Measurements from ENCODE around the gene NRXN3. TPM values are rescaled to one million over a fixed set of nuclear protein-coding genes. Genes with fewer than 3 reads are reported as not detected.
"Not testable (repeated sequence)": the region's sequence is repeated elsewhere in the genome, so short reads cannot be mapped to it uniquely, and the experiment has no call there.

The NRXN3 gene
- total RNA-seq, 1 donor from 2014 or later = not detected

DNA sequence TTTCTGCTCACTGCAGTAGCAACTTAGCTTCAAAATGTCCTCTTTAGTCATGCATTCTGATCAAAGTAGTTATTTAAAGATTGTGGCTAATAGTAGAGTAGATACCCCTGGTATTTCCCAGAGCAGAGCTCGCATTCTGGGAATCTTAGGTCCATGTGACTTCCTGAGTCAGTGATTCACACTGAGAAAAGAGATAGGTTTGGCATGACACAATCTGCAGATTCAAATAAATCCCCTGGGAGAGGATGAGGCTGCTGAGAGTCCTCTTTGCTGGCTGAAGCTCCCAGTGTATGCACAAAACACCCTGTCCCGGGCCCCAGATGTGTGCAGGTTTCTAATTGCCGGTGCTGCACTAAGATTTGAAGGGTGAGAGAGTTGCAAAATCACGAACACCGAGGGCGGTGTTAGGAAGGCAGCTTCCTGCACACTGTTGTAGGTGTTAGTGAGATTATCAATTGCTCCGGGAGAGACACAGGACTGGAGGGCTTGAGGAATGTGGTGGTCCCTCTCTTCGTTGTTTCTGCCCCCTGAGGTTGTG is 233.2 kb downstream of the NRXN3 start:
- intact Hi-C loops (cut with micrococcal nuclease) = no loop called here

DNA sequence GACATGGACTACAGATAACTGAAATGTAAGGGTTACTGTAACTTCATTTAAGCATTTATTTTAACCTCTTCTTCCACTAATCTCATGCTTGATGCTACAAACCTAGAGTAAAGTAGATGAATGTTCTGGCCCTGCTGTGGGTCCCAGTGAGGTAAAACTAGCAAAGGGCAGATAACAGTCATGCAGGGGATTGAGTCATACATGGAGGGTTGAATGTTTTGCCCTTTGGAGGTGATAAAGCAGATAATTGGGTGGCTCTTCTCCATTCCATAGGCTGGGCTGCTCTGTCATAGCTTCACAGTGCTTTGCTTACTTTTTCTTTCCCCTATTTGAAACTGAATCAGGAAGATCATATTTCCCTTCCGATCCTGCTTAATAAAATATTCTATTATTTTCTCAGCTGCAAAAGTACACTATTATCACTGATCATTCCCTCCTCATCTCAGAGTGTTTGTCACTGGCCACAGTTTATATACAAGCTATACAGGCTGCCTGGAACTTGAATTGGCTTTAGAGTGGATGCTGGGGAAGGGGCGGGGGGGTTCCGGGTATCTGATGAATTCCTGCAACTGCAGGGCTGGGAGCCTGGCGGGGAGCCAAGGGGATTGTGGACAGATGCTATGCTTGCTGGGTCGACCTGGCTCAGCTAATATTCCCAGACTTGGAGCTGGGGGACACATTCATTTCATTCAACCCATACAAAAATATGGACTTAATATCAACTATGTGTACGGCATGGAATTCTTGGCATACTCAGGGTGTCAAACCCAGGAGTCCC is 235.1 kb downstream of the NRXN3 start:
- intact Hi-C loops (cut with micrococcal nuclease) = no loop called here

- intact Hi-C loops (cut with micrococcal nuclease) = no loop called here
Measured at GRCh38 chr14:78412475-78412874, 242.3 kb downstream of the NRXN3 start.

- intact Hi-C loops (cut with micrococcal nuclease) = no loop called here
Measured at GRCh38 chr14:78414172-78414571, 244.0 kb downstream of the NRXN3 start.

DNA sequence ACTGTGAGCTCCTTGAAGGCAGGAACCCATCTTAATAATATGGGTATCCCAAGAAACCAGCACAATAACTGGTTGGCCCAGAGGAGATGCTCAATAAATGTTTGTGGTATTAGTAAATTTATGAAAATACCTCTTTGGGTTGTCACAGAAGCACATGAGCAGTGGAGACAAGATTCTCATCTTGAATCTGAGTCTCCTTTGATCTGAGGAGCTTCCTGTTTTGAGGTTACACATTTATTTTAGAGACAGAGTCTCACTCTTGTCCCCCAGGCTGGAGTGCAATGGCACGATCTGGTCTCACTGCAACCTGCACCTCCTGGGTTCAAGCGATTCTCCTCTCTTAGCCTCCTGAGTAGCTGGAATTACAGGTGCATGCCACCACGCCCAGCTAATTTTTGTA is 247.4 kb downstream of the NRXN3 start:
- intact Hi-C loops (cut with micrococcal nuclease) = no loop called here

- intact Hi-C loops (cut with micrococcal nuclease) = no loop called here
Measured at GRCh38 chr14:78424311-78424710, 254.1 kb downstream of the NRXN3 start.

- intact Hi-C loops (cut with micrococcal nuclease) = no loop called here
Measured at GRCh38 chr14:78425330-78425729, 255.2 kb downstream of the NRXN3 start.

- intact Hi-C loops (cut with micrococcal nuclease) = no loop called here
Measured at GRCh38 chr14:78425782-78426181, 255.6 kb downstream of the NRXN3 start.

- intact Hi-C loops (cut with micrococcal nuclease) = no loop called here
Measured at GRCh38 chr14:78432046-78432445, 261.9 kb downstream of the NRXN3 start.

GRCh38 chr14:78437448-78437847 is 267.3 kb downstream of the NRXN3 start:
- intact Hi-C loops (cut with micrococcal nuclease) = not testable (repeated sequence)

GRCh38 chr14:78440356-78440894 is 270.3 kb downstream of the NRXN3 start:
- intact Hi-C loops (cut with micrococcal nuclease) = no loop called here

DNA sequence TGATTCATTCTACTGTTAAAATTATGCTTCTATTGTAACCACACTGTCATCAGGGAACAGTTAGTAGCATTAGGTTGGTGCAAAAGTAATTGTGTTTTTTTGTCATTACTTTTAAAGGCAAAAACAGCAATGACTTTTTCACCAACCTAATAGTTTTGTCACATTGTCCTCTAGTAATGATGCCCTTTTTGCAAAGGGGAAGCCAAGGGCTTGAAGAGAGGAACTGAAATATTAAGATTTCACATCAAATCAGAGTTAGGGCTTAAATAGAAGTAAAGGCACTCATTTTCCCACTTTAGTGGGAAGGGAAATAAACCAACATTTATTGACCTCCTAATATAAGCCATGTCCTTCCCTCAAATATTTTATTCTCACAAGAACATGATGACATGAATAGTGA is 273.7 kb downstream of the NRXN3 start:
- intact Hi-C loops (cut with micrococcal nuclease) = no loop called here

DNA sequence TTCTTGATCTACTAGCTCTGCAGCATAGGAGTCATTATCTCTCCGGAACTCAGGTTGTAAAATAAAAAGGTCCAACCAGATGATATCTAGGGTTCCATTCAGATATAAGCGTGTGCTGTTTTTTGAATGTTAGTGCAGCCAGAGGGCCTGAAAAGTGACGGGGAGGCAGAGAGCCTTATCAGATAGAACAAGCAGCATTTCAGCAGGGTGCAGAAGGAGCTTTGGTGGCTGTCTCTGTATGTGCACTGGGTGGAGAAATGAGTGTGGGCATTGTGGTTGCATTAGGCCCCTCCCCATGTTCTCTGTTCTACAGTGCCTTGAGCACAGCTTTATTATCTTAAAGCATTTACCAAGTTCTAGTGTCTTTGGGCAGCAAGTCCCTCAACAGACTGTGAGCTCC is 275.1 kb downstream of the NRXN3 start:
- intact Hi-C loops (cut with micrococcal nuclease) = loop anchor here (5.0 kb wide), 1 partner anchor 252 kb away; no protein-coding TSS in a partner anchor

DNA sequence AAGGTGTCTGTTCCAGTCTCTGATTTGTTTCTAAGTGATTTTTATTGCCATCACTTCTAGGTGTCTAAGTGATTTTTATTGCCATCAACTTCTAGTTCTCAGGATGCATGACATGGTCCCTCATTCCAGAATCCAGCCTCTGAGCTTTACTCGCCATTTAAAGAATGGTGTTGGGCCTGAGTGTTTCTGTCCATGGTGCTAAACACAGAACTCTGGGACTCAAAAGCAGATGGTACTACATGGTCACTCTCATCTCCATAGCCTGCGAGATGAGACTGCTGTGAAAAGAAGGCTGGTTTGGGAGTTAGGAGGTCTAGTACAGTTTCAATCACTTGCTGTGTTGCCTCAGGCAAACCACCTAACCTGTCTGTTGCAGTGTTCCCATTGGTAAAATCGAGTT is 276.6 kb downstream of the NRXN3 start:
- intact Hi-C loops (cut with micrococcal nuclease) = loop anchor here (5.0 kb wide), 1 partner anchor 250 kb away; no protein-coding TSS in a partner anchor

- intact Hi-C loops (cut with micrococcal nuclease) = loop anchor here (1.0 to 5.0 kb wide), 4 partner anchors 118 to 388 kb away; no protein-coding TSS in a partner anchor
Measured at GRCh38 chr14:78448164-78449094, 278.3 kb downstream of the NRXN3 start.

DNA sequence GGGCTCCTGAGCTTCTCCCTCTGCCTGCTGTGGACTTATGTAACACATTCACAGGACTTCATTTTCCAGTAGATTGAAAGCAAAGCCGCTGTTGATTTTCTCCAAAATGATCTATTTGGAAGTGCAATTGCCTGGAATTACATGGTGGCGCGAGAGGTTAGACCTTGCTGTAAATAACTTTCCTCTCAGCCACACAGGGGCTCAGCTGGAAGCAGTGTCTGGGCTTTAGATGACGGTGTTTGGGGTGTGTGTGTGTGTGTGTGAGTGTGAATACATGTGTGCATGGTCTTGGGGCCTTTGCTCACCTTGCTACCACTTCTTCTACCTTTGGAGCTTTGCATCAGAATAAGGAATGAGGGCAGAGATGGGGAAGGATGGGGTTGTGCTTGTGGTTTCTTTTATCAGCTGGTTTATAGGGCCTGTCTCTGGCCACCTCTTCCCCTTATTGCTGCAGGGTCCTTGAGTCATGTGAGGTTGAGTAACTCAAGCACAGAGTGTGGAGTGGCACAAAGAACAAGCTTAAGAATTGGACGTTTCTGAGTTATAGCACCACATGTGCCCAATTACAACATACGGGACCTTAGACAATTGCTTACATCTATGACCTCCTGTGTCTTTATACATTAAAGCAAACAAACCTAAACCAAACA is 280.6 kb downstream of the NRXN3 start:
- intact Hi-C loops (cut with micrococcal nuclease) = no loop called here

DNA sequence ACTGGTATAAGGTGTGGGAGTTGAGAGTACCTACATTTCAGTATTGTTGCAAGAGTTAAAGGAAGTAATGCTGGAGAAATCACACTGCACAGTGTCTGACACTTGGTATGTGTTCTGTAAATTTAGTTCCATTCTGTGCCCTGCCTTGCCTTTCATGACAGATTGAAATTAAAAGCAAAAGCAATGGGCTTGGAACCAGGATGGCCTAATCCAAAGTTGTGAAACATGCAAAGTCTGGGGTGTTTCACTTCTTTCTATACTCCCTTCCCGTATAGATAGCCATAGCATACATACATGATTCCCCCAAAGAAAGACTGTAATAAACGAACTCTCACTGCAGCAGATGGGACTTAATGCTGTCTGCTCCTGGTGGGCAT is 281.1 kb downstream of the NRXN3 start:
- intact Hi-C loops (cut with micrococcal nuclease) = no loop called here

GRCh38 chr14:78455896-78456435 is 285.8 kb downstream of the NRXN3 start:
- intact Hi-C loops (cut with micrococcal nuclease) = no loop called here

DNA sequence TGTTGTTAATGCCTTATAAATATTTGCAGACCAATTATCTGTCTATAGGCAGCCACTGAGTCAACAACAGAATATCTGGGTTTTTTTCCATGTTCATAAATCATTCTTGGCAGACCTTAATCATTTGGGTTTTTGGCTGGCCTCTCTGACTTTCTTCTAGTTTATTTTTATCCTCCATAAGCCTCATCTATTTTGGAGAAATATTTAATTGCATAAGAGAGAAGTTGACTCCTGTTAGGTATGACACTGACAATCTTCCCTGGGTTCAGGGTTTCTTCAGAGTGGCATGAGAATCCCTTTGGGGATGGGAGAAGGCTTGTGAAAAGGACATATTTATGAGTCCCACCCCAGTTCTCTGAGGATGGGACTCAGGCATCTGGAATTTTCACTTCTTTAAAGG is 299.8 kb downstream of the NRXN3 start:
- intact Hi-C loops (cut with micrococcal nuclease) = no loop called here

DNA sequence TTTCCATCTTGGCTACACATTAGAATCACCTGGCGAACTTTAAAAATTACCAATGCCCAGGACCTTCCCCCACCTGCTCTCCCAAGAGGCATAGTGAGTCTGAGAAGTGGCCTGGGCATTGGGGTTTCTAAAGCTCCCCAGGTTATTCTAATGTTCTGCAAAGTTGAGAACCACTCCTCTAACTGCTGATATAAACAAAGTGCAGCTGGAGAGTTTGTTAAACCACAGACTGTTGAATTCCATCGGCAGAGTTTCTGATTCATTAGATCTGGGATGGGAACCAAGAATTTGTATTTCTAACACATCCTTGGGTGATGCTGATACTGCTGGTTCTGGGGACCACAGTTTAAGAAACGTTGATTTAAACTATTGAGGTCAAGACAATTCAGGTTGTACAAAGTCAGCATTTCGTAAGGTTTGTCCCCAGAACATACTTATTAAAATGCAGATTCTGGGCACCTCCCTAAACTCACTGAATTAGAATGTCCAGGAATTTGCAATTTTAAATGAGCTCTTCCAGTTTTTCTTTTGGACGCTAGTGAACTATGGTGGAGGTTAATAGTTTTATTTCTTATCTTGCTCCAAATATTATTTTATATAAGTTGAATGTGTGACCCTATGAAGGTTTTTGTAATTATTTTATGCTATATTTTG is 309.1 kb downstream of the NRXN3 start:
- intact Hi-C loops (cut with micrococcal nuclease) = no loop called here

Data from T-helper 1 cell treated with Interleukin-12 subunit alpha and Interleukin-12 subunit beta and Interleukin-4 antibody, amounts not matched to agents 30 ng/mL and 1 ng/mL, for 36 hours (primary cell).